NB4 (cell line): ENCODE measurements around the gene LGALS8.
A peak's percentile ranks its signal among the peaks of the same experiment; 100 is the strongest.

Experiments
- DNase-seq: peaks from one replicate; pipeline ENCODE4 v3.0.0; 2010; ENCODE audit warnings: low read depth
- H3K4me3 ChIP-seq: one replicate; pipeline ENCODE4 v1.5.1; 2011; ENCODE audit warnings: mild to moderate bottlenecking, low read depth, low read length, moderate library complexity
- MYC ChIP-seq: IDR thresholded peaks from 2 replicates; pipeline ENCODE4 v1.6.1; 2011; ENCODE audit warnings: low read depth, low read length
- POLR2A ChIP-seq: IDR thresholded peaks from 2 replicates; pipeline ENCODE4 v1.6.1; 2011; ENCODE audit warnings: mild to moderate bottlenecking; ENCODE audit not compliant: insufficient read length; ENCODE audit errors: extremely low read depth
- TF ChIP-seq, protein P1 (sequence below): IDR thresholded peaks from 2 replicates; pipeline ENCODE4 v1.6.1; 2011; ENCODE audit warnings: low read depth, low read length
- TF ChIP-seq, protein P2 (sequence below): IDR thresholded peaks from one replicate; pipeline ENCODE4 v1.5.1; 2012; ENCODE audit warnings: low read depth, low read length

LGALS8 gene

GRCh38 chr1:236530959-236531358, 7.2 kb downstream of the LGALS8 start:
- no peak overlapping the region for H3K4me3 ChIP-seq
- no peak for DNase-seq
- TF ChIP-seq MYC = no peak
- TF ChIP-seq, protein P1, sequence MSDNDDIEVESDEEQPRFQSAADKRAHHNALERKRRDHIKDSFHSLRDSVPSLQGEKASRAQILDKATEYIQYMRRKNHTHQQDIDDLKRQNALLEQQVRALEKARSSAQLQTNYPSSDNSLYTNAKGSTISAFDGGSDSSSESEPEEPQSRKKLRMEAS = no peak
- TF ChIP-seq, protein P2, sequence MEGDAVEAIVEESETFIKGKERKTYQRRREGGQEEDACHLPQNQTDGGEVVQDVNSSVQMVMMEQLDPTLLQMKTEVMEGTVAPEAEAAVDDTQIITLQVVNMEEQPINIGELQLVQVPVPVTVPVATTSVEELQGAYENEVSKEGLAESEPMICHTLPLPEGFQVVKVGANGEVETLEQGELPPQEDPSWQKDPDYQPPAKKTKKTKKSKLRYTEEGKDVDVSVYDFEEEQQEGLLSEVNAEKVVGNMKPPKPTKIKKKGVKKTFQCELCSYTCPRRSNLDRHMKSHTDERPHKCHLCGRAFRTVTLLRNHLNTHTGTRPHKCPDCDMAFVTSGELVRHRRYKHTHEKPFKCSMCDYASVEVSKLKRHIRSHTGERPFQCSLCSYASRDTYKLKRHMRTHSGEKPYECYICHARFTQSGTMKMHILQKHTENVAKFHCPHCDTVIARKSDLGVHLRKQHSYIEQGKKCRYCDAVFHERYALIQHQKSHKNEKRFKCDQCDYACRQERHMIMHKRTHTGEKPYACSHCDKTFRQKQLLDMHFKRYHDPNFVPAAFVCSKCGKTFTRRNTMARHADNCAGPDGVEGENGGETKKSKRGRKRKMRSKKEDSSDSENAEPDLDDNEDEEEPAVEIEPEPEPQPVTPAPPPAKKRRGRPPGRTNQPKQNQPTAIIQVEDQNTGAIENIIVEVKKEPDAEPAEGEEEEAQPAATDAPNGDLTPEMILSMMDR = no peak
- no peak for TF ChIP-seq POLR2A

DNA sequence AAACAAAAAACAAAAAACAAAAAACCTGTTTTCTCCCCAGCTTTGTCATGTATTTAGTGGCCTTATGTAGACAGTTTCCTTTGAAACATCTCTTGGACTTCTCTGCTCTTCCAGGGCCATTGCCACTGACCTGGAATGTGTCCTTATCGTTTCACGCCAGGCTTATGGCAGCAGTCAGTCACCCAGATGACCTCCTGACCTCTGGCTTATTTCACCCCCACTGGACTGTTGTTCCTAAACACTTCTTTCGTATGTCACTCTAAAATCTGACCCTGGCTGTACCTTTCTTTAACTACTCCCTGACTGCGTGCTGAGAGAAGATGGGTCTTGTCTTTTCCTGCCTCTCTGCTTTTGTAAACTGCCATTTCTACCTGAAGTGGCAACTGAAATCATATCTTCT, 9.1 kb downstream of the LGALS8 start:
- TF ChIP-seq, protein P2 = no peak
- TF ChIP-seq POLR2A (no peak), MYC (no peak)
- TF ChIP-seq, protein P1 = no peak
- H3K4me3 ChIP-seq = no peak overlapping the region

DNA sequence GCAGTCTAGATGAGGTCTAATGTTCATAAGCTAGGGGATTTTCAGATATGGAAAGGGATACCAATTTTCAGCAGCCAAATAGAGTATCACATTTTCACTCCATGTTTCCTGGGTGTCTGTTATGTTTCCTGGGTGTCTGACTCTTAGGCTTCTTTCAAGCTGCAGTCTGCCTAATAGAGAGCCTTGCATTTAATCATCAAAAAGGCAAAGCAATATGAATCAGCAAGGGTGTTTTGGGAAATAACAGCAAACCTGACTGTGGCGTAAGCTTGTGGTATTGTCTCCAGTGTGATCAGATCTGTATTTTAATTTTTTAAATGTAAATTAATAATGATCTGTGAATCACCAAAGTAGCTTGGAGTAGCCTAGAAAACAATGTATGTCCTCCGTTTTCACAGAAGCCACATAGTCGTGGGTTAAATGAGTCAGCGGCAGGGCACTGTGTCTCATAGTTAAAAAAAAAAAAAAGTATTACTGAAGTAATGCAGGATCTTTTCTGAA, 10.4 kb downstream of the LGALS8 start:
- DNase-seq = peak; percentile 21
- H3K4me3 ChIP-seq = no peak overlapping the region
- TF ChIP-seq, protein P2 = no peak
- TF ChIP-seq POLR2A (no peak), MYC (no peak)
- TF ChIP-seq, protein P1 = no peak

More for the DNA sequence above, 9.1 kb downstream of the LGALS8 start:
- DNase-seq = no peak

DNA sequence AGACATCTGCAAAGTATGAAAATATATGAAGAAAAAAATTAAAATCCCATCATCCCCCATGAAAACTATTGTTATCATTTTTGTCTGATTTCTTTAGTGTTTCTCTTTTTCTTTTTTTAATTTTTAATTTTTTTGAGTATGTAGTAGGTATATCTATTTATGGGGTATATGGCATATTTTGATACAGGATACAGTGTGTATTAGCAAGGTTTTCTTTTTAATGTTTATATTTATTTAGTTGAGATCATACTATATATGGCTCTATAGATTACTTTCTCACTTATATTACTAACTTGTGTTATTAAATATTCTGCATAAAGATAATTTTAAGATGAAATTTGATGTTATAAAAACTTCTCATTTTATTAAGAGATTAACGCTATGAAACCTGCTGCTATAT, 11.4 kb downstream of the LGALS8 start:
- DNase-seq = no peak
- no peak overlapping the region for H3K4me3 ChIP-seq
- TF ChIP-seq, protein P2 = no peak
- no peak for TF ChIP-seq MYC
- TF ChIP-seq, protein P1 = no peak
- no peak for TF ChIP-seq POLR2A

DNA sequence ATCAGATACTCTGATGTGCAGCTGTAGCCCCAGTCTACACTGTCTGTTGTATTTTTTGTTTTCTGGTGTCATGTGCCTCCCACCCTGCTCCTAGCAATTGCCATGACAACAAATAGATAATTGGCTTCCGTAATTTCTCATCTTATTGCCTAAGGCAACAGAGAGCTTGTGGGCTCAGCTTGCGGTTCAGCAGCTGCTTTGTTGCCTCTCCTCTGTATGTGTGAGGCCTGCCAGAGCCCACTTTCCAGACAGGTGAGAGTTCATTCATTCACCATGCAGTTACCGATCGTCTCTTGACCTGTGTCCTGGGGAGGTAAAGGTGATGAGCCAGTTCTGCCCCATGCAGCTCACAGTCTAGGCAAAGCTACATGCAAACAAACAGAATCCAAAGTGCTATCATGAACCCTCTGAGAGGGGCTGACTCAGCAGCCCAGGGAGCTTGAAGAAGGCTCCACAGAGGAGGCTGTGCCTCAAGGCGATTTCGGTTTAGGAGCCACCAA, 11.9 kb downstream of the LGALS8 start:
- TF ChIP-seq, protein P2 = no peak
- TF ChIP-seq MYC (no peak), POLR2A (no peak)
- TF ChIP-seq, protein P1 = no peak
- H3K4me3 ChIP-seq = no peak overlapping the region
- DNase-seq = no peak

- no peak for TF ChIP-seq MYC
- TF ChIP-seq POLR2A = no peak
- TF ChIP-seq, protein P1 = no peak
- TF ChIP-seq, protein P2 = no peak
- H3K4me3 ChIP-seq = no peak overlapping the region
- DNase-seq = no peak
Measured at GRCh38 chr1:236536540-236536939, 12.8 kb downstream of the LGALS8 start.
